HG02759 (cell line): ENCODE data around the gene SAMD14.
A peak's percentile ranks its signal among the peaks of the same experiment; 100 is the strongest.

Experiments
- ATAC-seq: cut with Tn5 transposase; IDR thresholded peaks from one replicate; pipeline ENCODE4 v1.9.1; 2021; ENCODE audit warnings: mild to moderate bottlenecking, moderate library complexity; ENCODE audit not compliant: unreplicated experiment

The SAMD14 gene

GRCh38 chr17:50099003-50099402, 31.0 kb downstream of the SAMD14 start:
- ATAC-seq: no peak

- ATAC-seq: no peak
Measured at GRCh38 chr17:50098583-50098982, 31.4 kb downstream of the SAMD14 start.

GRCh38 chr17:50097926-50098325, 32.0 kb downstream of the SAMD14 start:
- no peak for ATAC-seq

- no peak for ATAC-seq
Measured at GRCh38 chr17:50097455-50097854, 32.5 kb downstream of the SAMD14 start.

- ATAC-seq: no peak
Measured at GRCh38 chr17:50096758-50097157, 33.2 kb downstream of the SAMD14 start.

DNA sequence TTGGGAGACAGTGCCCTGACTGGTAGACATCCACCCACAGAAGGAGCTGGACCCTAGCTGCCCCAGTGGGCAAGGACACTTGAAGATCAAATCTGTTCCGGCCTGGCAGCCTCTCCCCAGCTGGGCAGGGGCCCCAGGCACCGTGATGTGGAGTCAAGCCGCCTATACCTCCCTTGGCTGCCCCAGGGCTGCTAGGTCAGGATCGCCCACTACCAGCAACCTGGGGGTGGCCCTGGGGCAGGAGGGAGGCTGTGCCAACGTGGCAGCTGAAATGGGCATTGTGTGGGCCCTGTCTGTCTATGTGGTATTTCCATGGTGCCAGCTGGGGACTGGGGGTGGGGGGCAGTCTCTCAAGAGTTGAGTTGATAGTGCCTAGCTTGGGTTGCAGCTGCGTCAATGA, 33.9 kb downstream of the SAMD14 start:
- no peak for ATAC-seq

DNA sequence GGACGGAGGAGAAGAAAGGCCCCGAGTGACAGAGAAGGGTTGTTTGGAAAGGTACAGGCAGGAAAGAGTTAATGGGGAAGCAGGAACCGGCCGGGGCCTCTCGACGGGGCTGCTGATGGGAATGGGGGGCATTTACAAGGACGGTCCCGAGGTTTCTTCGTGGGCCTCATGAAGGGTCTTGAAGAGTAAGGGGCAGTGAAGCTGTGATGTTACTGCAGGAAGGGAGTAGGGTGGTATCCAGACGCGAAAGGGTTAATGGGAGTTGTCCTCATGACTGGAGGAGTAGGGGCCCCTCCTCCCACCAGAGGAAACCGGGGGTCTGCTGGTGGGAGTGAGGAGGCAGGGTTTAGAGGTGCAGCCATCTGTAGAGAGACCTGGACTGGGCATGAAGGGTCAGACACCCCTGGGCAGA, 34.3 kb downstream of the SAMD14 start:
- no peak for ATAC-seq

- peak; percentile 93 for ATAC-seq
Measured at GRCh38 chr17:50094753-50095619, 35.0 kb downstream of the SAMD14 start, which contains the start of gene PDK2. TSS of gene PDK2 (plus strand) at chr17:50095351. CDS start at chr17:50095436, 85 bp downstream.

DNA sequence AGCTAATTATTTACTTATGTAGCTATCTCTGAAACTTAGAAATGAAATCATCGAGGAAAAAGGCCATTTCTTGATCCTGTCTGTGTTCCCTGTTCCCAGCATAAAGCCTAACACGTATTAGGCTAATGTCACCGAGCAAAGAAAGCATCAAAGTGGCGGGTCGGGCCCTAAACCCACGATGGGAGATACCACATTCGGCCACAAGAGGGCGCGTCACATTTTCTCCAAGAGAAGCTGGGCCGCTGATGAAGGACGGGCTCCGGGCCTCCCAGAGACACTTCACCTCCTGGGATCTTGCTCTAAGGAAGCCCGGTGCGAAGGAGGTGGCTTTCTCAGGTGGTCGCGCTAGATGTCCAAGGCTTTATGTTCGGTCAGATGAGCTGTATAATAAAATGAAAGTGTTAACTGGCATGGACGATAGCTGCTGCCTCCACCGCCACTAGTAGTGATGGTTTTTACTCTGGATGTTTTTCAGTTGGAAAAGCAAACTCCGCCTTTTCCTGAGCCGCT, 35.7 kb downstream of the SAMD14 start:
- ATAC-seq: no peak

DNA sequence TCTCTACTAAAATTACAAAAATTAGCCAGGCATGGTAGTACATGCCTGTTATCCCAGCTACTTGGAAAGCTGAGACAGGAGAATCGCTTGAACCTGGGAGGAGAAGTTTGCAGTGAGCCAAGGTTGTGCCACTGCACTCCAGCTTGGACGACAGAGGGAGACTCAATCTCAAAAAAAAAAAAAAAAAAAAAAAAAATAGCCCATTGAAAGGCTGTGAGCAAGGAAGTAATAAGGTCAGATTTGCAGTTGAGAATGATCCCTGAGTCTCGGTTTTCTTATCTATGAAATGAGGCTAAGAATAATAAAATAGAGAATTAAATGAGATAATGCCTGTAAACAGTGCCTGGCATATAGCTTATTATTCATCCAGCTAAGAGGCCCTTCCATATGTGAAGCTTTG, 36.2 kb downstream of the SAMD14 start:
- ATAC-seq: no peak

DNA sequence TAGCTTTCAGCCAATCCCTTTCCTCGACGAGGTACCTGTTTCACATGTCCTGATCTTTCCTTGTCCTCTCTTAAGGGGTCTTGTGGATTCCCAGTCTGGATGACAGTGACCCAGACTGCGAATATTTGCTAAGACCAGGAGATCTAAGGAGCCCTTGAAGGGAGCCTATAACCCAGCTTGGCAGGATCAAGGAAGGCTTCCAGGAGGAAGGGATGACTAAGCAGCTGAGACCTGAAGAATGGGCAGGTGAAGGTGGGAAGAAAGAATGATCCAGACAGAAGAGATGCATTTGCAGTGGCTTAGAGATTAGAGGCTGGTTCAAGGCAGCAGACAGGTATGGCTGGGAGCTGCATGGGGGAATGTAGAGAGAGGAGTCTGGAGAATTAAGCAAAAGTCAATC, 36.7 kb downstream of the SAMD14 start:
- ATAC-seq: no peak

DNA sequence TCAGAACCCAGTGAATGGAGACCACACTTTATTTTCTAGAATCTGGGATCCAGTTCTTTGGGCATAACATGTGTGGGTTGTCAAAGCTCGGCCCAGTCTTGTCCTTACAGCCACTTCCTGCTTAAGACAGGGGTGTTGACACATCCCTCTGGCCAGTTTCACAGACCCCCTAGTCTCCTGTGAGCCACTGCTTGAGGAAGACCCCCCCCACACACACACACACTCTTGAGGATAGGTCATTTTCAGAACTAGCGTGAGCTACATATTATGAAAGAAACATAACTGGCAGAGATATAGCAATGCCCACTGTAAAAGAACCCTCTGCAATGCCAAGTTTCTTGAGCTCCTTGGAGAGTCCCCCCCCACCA, 38.1 kb downstream of the SAMD14 start:
- ATAC-seq: no peak

GRCh38 chr17:50090971-50091917, 38.7 kb downstream of the SAMD14 start:
- ATAC-seq: no peak

DNA sequence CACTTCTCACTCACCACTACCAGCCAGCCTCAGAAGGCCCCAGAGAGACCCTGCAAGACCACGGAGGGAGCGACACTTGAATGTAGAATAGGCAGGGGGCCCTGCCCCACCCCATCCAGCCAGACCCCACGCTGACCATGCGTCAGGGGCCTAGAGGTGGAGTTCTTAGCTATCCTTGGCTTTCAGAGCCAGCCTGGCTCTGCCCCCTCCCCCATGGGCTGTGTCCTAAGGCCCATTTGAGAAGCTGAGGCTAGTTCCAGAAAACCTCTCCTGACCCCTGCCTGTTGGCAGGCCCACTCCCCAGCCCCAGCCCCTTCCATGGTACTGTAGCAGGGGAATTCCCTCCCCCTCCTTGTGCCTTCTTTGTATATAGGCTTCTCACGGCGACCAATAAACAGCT, 39.9 kb downstream of the SAMD14 start:
- ATAC-seq: no peak

GRCh38 chr17:50088952-50089825, 40.8 kb downstream of the SAMD14 start:
- ATAC-seq: no peak

DNA sequence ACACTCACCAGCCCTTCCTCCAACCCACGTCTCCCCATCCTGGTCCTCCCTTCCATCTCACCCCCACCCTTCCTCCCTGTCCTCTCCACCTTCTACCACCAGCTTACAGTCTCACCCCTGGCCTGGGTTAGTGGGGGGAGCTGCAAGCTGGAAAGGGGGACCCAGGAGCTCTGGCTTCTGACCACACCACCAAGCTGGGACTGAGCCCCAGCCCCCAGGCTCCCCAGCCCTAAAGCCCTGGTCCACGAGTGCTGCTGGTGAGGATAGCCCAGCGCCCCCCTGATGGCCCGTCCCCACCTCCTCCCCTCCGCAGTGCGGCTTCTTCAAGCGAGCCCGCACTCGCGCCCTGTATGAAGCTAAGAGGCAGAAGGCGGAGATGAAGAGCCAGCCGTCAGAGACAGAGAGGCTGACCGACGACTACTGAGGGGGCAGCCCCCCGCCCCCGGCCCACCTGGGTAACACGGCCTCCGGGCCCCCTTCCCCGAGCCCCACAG, 42.0 kb downstream of the SAMD14 start:
- ATAC-seq: no peak

- ATAC-seq: peak; percentile 76
Measured at GRCh38 chr17:50087246-50087911, 42.6 kb downstream of the SAMD14 start.

GRCh38 chr17:50081757-50082156, 48.2 kb downstream of the SAMD14 start:
- no peak for ATAC-seq

- ATAC-seq: no peak
Measured at GRCh38 chr17:50080827-50081226, 49.1 kb downstream of the SAMD14 start.

DNA sequence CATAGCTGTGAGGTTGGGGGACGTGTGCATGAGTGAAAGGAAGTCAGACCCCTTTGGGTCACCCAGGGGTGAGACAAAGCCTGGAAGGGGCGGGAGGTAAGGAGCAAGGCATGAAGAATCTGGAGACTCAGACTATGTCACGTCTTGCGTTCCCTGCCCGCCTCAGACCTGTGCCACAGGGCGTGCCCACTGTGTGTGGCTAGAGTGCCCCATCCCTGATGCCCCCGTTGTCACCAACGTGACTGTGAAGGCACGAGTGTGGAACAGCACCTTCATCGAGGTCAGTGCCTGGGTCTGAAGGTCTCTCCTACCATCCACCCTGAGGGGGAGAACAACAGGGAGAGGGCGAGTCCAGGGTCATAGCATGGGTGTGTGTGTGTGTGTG, 49.9 kb downstream of the SAMD14 start:
- no peak for ATAC-seq
